ENCODE results near the gene ARHGEF16. TPM values are rescaled to one million over a fixed set of nuclear protein-coding genes. Genes with fewer than 3 reads are reported as not detected.

The ARHGEF16 gene
- total RNA-seq, 1 donor from 2014 or later, result 33.0 TPM

GRCh38 chr1:3419415-3420204 lies 34.9 kb upstream of the ARHGEF16 start:
- TF ChIP-seq CTCF (IDR thresholded peaks at IDR 0.05; ENCODE audit: insufficient read depth, low read length, poor library complexity, severe bottlenecking), result no peak

GRCh38 chr1:3420218-3420951 lies 34.1 kb upstream of the ARHGEF16 start:
- H3K36me3 ChIP-seq (ENCODE audit: control insufficient read depth, insufficient read depth, low read length), result no peaks in the 10 kb centered on the region
- H3K27me3 ChIP-seq (ENCODE audit: control insufficient read depth, insufficient read depth, low read length), result peaks cover 54% of the 10 kb centered on the region
- DNase-seq (ENCODE audit: low read depth), result no peak
- no peak for TF ChIP-seq CTCF (IDR thresholded peaks at IDR 0.05; ENCODE audit: insufficient read depth, low read length, poor library complexity, severe bottlenecking)
- no peak overlapping the region for H3K4me3 ChIP-seq (ENCODE audit: low read depth, low read length)

More at GRCh38 chr1:3419415-3420204, 34.9 kb upstream of the ARHGEF16 start:
- H3K27me3 ChIP-seq (ENCODE audit: control insufficient read depth, insufficient read depth, low read length), result peaks cover 60% of the 10 kb centered on the region
- H3K36me3 ChIP-seq (ENCODE audit: control insufficient read depth, insufficient read depth, low read length), result no peaks in the 10 kb centered on the region
- DNase-seq (ENCODE audit: low read depth), result no peak
- H3K4me3 ChIP-seq (ENCODE audit: low read depth, low read length), result no peak overlapping the region

- no peak for DNase-seq (ENCODE audit: low read depth)
- H3K4me3 ChIP-seq (ENCODE audit: low read depth, low read length), result no peak overlapping the region
- TF ChIP-seq CTCF (IDR thresholded peaks at IDR 0.05; ENCODE audit: insufficient read depth, low read length, poor library complexity, severe bottlenecking), result no peak
- no peaks in the 10 kb centered on the region for H3K36me3 ChIP-seq (ENCODE audit: control insufficient read depth, insufficient read depth, low read length)
- H3K27me3 ChIP-seq (ENCODE audit: control insufficient read depth, insufficient read depth, low read length), result peaks cover 49% of the 10 kb centered on the region
These were observed 31.8 kb upstream of the ARHGEF16 start for GRCh38 chr1:3422638-3423037.

DNA sequence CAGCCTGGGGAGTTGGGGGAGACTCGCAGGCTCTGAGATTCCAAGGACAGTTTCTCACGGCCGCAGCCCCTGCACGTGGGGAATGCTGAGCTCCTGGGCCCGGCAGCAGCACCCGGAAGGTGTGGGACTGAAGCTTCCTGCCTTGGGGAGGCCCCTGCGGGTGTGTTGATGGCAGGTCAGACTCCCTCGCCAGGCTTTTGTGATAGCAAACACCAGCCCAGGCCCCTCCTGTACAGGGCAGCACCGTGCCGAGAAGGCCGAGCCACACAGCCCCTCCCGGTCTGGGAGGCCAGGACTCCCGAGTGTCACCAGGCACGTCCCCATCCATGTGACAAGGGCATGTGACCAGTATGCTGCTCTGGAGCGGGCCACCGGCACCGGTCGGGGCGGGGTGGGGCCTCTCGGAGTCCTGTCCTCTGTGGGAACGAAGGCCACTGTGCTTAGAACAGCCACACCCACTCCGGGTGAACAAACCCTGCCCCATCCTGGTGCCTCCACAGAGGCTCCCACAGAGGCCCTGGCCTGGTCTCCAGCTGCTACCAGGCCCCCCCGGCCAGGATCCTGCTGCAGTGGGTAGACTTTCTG lies 31.1 kb upstream of the ARHGEF16 start:
- Histone ChIP-seq H3K36me3 (ENCODE audit: control insufficient read depth, insufficient read depth, low read length) (no peaks in the 10 kb centered on the region), H3K4me3 (ENCODE audit: low read depth, low read length) (no peak overlapping the region), H3K27me3 (ENCODE audit: control insufficient read depth, insufficient read depth, low read length) (peaks cover 49% of the 10 kb centered on the region)
- TF ChIP-seq CTCF (IDR thresholded peaks at IDR 0.05; ENCODE audit: insufficient read depth, low read length, poor library complexity, severe bottlenecking), result no peak
- no peak for DNase-seq (ENCODE audit: low read depth)

GRCh38 chr1:3423896-3424611 lies 30.4 kb upstream of the ARHGEF16 start:
- peaks cover 47% of the 10 kb centered on the region for H3K27me3 ChIP-seq (ENCODE audit: control insufficient read depth, insufficient read depth, low read length)
- H3K4me3 ChIP-seq (ENCODE audit: low read depth, low read length), result no peak overlapping the region
- DNase-seq (ENCODE audit: low read depth), result no peak
- no peak for TF ChIP-seq CTCF (IDR thresholded peaks at IDR 0.05; ENCODE audit: insufficient read depth, low read length, poor library complexity, severe bottlenecking)
- no peaks in the 10 kb centered on the region for H3K36me3 ChIP-seq (ENCODE audit: control insufficient read depth, insufficient read depth, low read length)
